Measurements from ENCODE around the gene EIF5B. TPM values are rescaled to one million over a fixed set of nuclear protein-coding genes. Genes with fewer than 3 reads are reported as not detected.
"Not testable (repeated sequence)": the region's sequence is repeated elsewhere in the genome, so short reads cannot be mapped to it uniquely, and the experiment has no call there.

Gene EIF5B
- total RNA-seq, 1 donor = 11.2 TPM

DNA sequence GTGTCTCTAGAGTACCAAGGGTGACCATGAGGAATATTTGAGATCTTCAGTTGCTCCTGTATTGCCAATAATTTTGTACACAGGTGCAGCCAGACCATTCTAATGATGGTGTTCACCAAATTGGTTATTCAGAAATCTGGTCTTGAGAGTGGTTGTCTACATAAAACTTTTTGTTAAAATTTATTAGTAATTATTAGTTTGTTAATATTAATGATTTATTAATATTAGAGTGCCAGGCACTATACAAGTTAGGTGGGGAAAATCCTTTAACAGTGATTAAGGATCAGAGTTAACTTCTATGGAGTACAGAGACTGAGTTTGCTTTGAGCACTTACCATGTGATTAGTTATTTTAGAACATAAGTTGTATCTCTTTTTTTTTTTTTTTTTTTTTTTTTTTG, 9.0 kb downstream of the EIF5B start:
- no peaks in the 10 kb centered on the region for H3K27me3 ChIP-seq (ENCODE audit: insufficient read depth, low read length)
- H3K4me1 ChIP-seq (ENCODE audit: insufficient read depth, low read length) = no peaks in the 10 kb centered on the region
- no peak for DNase-seq (ENCODE audit: insufficient read length, low spot score, missing footprints)
- H3K4me3 ChIP-seq (ENCODE audit: insufficient read depth, low read length) = no peak overlapping the region
- peaks cover 39% of the 10 kb centered on the region for H4K20me1 ChIP-seq (ENCODE audit: insufficient read depth, low read length)
- no peaks in the 10 kb centered on the region for H3K9me3 ChIP-seq (ENCODE audit: low read depth, low read length)
- H3K27ac ChIP-seq (ENCODE audit: low read depth, low read length) = no peak overlapping the region
- H3K4me2 ChIP-seq (ENCODE audit: insufficient read depth, low read length) = no peak overlapping the region
- no peaks in the 10 kb centered on the region for H3K36me3 ChIP-seq (ENCODE audit: insufficient read depth, low read length)
- TF ChIP-seq, protein P1, sequence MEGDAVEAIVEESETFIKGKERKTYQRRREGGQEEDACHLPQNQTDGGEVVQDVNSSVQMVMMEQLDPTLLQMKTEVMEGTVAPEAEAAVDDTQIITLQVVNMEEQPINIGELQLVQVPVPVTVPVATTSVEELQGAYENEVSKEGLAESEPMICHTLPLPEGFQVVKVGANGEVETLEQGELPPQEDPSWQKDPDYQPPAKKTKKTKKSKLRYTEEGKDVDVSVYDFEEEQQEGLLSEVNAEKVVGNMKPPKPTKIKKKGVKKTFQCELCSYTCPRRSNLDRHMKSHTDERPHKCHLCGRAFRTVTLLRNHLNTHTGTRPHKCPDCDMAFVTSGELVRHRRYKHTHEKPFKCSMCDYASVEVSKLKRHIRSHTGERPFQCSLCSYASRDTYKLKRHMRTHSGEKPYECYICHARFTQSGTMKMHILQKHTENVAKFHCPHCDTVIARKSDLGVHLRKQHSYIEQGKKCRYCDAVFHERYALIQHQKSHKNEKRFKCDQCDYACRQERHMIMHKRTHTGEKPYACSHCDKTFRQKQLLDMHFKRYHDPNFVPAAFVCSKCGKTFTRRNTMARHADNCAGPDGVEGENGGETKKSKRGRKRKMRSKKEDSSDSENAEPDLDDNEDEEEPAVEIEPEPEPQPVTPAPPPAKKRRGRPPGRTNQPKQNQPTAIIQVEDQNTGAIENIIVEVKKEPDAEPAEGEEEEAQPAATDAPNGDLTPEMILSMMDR (IDR thresholded peaks at IDR 0.05; ENCODE audit: extremely low read depth, low read depth, low read length) = no peak
- no peak overlapping the region for H2AFZ ChIP-seq (ENCODE audit: low read length)
- peaks cover 96% of the 10 kb centered on the region for H3K79me2 ChIP-seq (ENCODE audit: insufficient read depth, low read length)

GRCh38 chr2:99348173-99348572, 11.0 kb downstream of the EIF5B start:
- Histone ChIP-seq H3K9me3 (ENCODE audit: low read depth, low read length) (no peaks in the 10 kb centered on the region), H3K27ac (ENCODE audit: low read depth, low read length) (no peak overlapping the region), H3K79me2 (ENCODE audit: insufficient read depth, low read length) (peaks cover 94% of the 10 kb centered on the region), H3K36me3 (ENCODE audit: insufficient read depth, low read length) (no peaks in the 10 kb centered on the region), H3K27me3 (ENCODE audit: insufficient read depth, low read length) (no peaks in the 10 kb centered on the region), H4K20me1 (ENCODE audit: insufficient read depth, low read length) (peaks cover 27% of the 10 kb centered on the region), H3K4me2 (ENCODE audit: insufficient read depth, low read length) (no peak overlapping the region), H3K4me3 (ENCODE audit: insufficient read depth, low read length) (no peak overlapping the region), H3K4me1 (ENCODE audit: insufficient read depth, low read length) (no peaks in the 10 kb centered on the region), H2AFZ (ENCODE audit: low read length) (no peak overlapping the region)
- no peak for DNase-seq (ENCODE audit: insufficient read length, low spot score, missing footprints)
- TF ChIP-seq, protein P1 (IDR thresholded peaks at IDR 0.05; ENCODE audit: extremely low read depth, low read depth, low read length) = no peak

GRCh38 chr2:99350194-99350593, 13.0 kb downstream of the EIF5B start:
- TF ChIP-seq, protein P1 (IDR thresholded peaks at IDR 0.05; ENCODE audit: extremely low read depth, low read depth, low read length) = no peak
- H3K27ac ChIP-seq (ENCODE audit: low read depth, low read length) = no peak overlapping the region
- no peaks in the 10 kb centered on the region for H3K9me3 ChIP-seq (ENCODE audit: low read depth, low read length)

GRCh38 chr2:99354070-99354469, 16.9 kb downstream of the EIF5B start:
- DNase-seq (ENCODE audit: insufficient read length, low spot score, missing footprints) = peak; percentile 15
- H3K4me2 ChIP-seq (ENCODE audit: insufficient read depth, low read length) = no peak overlapping the region
- H2AFZ ChIP-seq (ENCODE audit: low read length) = no peak overlapping the region
- TF ChIP-seq, protein P1 (IDR thresholded peaks at IDR 0.05; ENCODE audit: extremely low read depth, low read depth, low read length) = no peak
- no peak overlapping the region for H3K4me3 ChIP-seq (ENCODE audit: insufficient read depth, low read length)
- H3K9me3 ChIP-seq (ENCODE audit: low read depth, low read length) = no peaks in the 10 kb centered on the region
- no peaks in the 10 kb centered on the region for H3K27me3 ChIP-seq (ENCODE audit: insufficient read depth, low read length)
- H3K4me1 ChIP-seq (ENCODE audit: insufficient read depth, low read length) = no peaks in the 10 kb centered on the region
- no peaks in the 10 kb centered on the region for H3K36me3 ChIP-seq (ENCODE audit: insufficient read depth, low read length)
- H3K27ac ChIP-seq (ENCODE audit: low read depth, low read length) = peak overlapping the region; percentile 38
- peaks cover 95% of the 10 kb centered on the region for H3K79me2 ChIP-seq (ENCODE audit: insufficient read depth, low read length)
- H4K20me1 ChIP-seq (ENCODE audit: insufficient read depth, low read length) = peaks cover 25% of the 10 kb centered on the region

More at GRCh38 chr2:99350194-99350593, 13.0 kb downstream of the EIF5B start:
- H3K27me3 ChIP-seq (ENCODE audit: insufficient read depth, low read length) = no peaks in the 10 kb centered on the region
- H3K4me2 ChIP-seq (ENCODE audit: insufficient read depth, low read length) = no peak overlapping the region
- no peaks in the 10 kb centered on the region for H3K4me1 ChIP-seq (ENCODE audit: insufficient read depth, low read length)
- H2AFZ ChIP-seq (ENCODE audit: low read length) = no peak overlapping the region
- peaks cover 33% of the 10 kb centered on the region for H4K20me1 ChIP-seq (ENCODE audit: insufficient read depth, low read length)
- no peaks in the 10 kb centered on the region for H3K36me3 ChIP-seq (ENCODE audit: insufficient read depth, low read length)
- no peak for DNase-seq (ENCODE audit: insufficient read length, low spot score, missing footprints)
- H3K4me3 ChIP-seq (ENCODE audit: insufficient read depth, low read length) = no peak overlapping the region
- H3K79me2 ChIP-seq (ENCODE audit: insufficient read depth, low read length) = peaks cover 94% of the 10 kb centered on the region

GRCh38 chr2:99354825-99355224, 17.6 kb downstream of the EIF5B start:
- not testable (repeated sequence) for H3K27ac ChIP-seq (ENCODE audit: low read depth, low read length); H2AFZ ChIP-seq (ENCODE audit: low read length); DNase-seq (ENCODE audit: insufficient read length, low spot score, missing footprints); H3K9me3 ChIP-seq (ENCODE audit: low read depth, low read length); H3K4me2 ChIP-seq (ENCODE audit: insufficient read depth, low read length); H3K4me1 ChIP-seq (ENCODE audit: insufficient read depth, low read length); H3K27me3 ChIP-seq (ENCODE audit: insufficient read depth, low read length); H3K4me3 ChIP-seq (ENCODE audit: insufficient read depth, low read length); H3K36me3 ChIP-seq (ENCODE audit: insufficient read depth, low read length)
- Histone ChIP-seq H4K20me1 (ENCODE audit: insufficient read depth, low read length) (peaks cover 20% of the 10 kb centered on the region), H3K79me2 (ENCODE audit: insufficient read depth, low read length) (peaks cover 95% of the 10 kb centered on the region)
